C1 segment of cervical spinal cord (tissue), 14 donors: Measurements from ENCODE around the gene PRKCH.

ENCODE experiments used
- DNase-seq, 14 donors: peaks; one replicate each; lab custom pipeline; 2025; lab: John Stamatoyannopoulos, UW

PRKCH gene

DNA sequence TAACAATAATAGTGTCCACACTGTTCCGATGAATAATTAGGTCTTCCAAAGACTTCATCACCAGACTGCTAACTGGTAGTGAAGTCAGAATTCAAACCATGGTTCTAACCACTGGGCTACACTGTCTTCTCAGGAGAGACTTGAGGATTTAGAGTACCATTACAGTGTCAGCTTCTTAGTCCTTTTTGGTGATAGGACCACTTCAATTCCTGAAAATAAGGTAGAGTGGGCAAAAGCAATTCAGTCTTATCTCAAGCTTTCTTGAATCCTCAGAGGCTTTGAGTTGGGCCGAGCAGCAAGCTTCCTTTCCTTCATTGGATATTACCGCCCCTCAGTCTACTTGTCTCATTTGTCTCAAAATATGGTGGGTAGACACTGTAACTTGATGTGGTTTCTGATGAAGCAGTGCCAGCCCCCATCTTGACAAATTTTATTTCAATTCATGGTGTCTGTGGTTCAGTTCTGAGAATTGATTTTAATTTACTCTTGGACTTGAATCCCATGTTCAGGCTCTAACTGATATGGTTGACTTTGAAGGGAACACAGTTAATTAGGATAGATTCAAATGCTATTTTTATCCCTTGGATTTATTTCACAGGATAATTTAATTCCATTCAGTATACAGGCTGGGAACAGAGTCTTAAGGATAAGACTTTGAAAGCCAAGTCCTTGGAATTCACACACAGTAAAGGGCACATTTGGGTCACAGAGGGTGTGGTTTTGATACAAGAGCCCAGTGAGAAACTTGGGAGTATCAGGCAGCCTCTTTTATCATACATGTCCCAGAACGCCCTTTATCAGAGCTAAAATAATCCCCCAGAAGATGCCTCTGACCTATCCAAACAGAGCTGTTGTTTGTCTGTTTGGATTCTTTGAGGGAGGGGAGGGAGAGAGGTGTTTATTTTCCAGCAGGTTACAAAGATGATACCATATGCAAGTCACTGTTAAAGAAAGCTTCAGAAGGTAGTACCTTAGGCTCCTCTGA, 167.3 kb downstream of the PRKCH start:
- no peak for DNase-seq

DNA sequence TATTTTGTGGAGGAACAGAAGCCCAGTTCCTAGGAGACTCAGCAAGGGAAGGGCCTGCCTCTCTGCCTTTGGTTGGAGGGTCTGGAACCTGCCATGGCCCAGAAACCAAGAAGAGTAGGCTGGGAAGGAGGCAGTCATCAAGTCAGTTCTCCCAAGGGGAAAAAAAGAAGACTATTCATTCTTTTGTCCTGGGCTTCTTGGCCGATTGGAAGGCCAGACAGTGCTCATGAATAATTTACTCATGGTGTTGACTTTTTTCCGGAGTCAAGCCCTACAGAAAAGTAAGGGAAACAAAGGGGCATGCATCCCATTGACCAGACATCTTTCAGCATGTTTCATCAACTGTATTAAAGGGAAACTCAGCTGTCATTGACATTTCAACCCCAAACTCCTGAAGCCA, 168.1 kb downstream of the PRKCH start:
- peak in 6 of 14 donors; percentile 27 to 55 (median 42) for DNase-seq

GRCh38 chr14:61489932-61490331, 168.6 kb downstream of the PRKCH start:
- DNase-seq, result peak in 6 of 14 donors; percentile 16 to 53 (median 40)

- no peak for DNase-seq
These were observed 169.8 kb downstream of the PRKCH start for GRCh38 chr14:61491224-61491623.

- DNase-seq, result peak in 2 of 14 donors; percentile 15 to 20
These were observed 170.6 kb downstream of the PRKCH start for GRCh38 chr14:61491876-61492434.

DNA sequence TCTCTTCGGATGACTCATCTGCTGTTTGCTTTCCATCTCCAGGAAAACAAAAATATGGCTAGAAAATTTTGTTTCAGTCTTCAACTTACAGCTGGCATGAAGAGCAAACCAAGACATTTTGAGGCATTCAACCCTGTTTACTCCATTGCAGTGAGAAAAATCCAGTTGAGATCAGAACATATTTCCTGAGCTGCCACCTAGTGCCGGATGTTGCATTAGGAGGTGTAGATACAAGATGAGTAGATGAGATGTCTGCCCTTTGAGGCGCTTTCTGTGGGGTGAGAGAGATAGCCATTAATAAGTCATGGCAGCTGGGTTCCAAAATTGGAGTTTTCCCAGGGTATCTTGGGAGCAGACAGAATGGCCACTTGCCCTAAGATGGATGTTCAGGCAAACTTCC, 171.1 kb downstream of the PRKCH start:
- DNase-seq, result no peak

DNA sequence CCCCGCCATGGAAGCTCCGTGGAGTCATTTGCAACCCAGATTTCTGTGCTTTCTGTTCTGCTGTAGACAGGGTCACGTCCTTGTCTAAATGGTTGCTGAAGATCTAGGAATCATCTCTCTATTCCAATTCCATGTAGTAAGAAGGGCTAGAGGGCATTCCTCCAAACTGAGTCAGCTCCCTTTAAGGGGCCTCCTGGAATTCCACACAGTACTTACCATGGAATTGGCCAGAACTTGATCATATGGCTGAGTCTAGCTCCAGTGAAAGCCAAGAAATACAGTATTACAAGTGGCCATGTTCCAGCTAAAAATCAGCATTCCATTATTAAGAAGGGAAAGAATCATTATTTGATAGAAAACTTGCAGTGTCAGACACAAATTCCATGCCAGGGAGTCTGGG, 171.9 kb downstream of the PRKCH start:
- no peak for DNase-seq

- DNase-seq, result no peak
These were observed 172.6 kb downstream of the PRKCH start for GRCh38 chr14:61494018-61494417.

- no peak for DNase-seq
These were observed 174.4 kb downstream of the PRKCH start for GRCh38 chr14:61495809-61496208.

GRCh38 chr14:61498303-61498702, 176.9 kb downstream of the PRKCH start:
- no peak for DNase-seq

- DNase-seq, result no peak
These were observed 177.4 kb downstream of the PRKCH start for GRCh38 chr14:61498811-61499210.

- no peak for DNase-seq
These were observed 178.6 kb downstream of the PRKCH start for GRCh38 chr14:61499991-61500390.

DNA sequence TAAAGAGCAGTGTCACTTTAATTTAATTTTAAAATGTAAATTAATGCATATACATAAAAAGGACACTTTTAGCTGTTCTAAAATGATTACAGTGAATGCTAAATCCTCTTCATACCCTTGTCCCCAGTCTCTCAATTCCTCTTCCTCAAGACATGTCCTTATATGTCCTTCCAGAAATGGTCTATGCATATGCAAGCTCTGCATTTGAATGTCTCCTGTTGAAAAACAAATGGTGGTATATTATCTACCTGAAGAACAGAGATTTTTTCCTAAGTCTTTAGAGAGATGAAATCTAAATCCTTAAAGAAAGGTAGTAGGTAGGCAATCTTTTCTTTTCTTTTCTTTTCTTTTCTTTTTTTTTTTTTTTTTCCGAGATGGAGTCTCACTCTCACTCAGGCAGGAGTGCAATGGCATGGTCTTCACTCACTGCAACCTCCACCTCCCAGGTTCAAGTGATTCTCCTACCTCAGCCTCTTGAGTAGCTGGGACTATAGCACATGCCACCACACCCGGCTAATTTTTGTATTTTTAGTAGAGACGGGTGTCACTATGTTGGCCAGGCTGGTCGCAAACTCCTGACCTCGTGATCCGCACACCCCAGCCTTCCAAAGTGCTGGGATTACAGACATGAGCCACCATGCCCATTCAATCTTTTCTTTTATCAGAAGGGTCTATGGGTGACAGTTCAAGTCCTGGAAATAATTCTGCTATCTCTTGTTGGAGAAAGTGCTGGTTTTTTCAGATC, 180.5 kb downstream of the PRKCH start:
- no peak for DNase-seq

DNA sequence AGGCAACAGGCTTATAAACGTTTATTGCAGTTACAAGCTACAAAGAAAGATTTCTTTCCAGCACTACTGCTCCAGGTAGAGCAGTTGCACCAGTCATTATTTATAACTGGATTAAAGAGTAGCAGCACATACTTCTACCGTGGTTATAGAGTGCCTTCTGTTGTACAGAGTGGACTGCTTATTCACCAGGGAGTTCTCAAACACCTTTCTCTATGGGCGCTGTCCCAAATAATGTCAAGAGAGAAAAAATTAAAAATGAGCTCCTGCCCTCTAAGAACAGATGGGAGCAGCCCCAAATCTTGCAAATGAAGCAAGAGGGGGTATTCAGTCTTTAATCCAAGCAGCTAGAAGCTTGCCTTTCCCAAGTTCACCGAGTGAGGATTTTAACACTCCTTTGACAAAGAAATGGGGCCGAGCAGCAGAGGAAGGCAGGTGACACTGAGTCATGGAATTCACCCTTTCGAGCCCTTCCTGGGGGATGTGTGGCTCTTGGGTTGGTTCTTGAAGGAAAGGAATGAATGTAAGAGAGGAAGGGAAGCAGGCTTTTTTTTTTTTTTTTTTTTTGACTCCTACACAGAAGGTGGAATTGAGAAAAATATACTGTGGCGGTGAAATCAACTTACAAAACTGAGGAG, 181.2 kb downstream of the PRKCH start:
- DNase-seq, result no peak

GRCh38 chr14:61503167-61503801, 181.9 kb downstream of the PRKCH start:
- DNase-seq, result peak in 1 of 14 donors; percentile 16

DNA sequence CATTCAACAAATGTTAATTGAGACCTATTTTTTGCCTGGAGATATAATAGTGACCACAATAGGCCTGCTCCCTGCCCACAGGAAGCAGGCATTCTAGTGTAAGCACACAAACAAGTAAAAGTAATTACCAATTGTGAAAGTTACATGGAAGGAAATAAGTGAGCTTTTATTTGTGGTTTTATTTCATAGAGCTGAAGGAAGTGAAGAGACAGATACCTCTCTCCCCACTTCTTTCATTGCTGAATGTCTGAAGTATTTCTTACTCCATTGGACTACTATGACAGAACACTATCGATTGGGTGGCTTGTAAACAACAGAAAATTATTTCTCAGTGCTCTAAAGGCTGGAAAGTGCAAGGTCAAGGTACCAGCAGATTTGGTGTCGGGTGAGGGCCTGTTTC, 183.5 kb downstream of the PRKCH start:
- DNase-seq, result no peak

- DNase-seq, result peak in 1 of 14 donors; percentile 28
These were observed 184.7 kb downstream of the PRKCH start for GRCh38 chr14:61505815-61506809.

GRCh38 chr14:61508526-61508925, 187.1 kb downstream of the PRKCH start:
- DNase-seq, result no peak

DNA sequence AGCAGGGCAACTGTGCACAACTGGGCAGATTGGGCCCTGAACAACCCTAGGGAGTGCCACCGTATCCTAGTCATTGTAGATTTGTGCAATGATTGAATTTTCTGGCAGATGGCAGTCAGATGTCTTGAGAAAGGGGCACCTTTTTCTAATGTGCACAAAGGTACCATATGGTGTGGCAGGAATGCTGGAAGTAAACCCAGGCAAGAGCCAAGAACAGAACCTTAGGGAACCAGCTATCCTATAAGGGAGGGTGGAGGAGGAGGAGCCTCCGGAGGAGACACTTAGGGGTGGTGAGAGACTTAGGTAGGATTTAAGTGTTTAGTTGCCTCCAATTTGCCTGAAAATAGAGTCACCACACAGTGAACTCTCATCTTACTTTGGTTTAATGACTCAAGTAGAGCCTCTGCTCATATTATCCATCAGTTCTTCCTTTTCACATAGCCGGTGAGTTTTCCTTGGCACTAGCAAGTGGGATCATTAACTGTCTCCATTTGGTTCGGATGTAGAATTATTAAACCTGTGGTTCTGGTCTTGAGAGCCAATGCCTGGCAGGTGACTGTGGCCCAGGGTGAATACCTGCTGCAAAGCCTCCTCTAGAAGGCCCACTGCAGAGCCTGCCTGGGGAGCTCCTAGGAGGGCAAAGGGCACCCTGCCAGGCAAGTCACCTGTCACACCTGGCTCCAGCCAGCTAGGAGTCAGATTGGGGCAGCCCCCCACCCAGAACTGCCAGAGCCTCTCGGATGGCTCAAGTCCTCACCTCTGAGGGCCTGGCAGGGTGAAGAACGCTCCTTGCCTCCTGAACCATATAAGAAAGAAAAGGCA, 189.6 kb downstream of the PRKCH start:
- DNase-seq, result peak in 1 of 14 donors; percentile 91
